Calu3 (cell line): ENCODE results near the gene CATSPER1. TPM values are rescaled to one million over a fixed set of nuclear protein-coding genes. Genes with fewer than 3 reads are reported as not detected.

Source experiments
- BruUV-seq: library from RNA; stranded (reverse); fragments of 400-500 nt; replicated peaks from 2 replicates; lab custom pipeline; 2021; lab: Mats Ljungman, UMichigan
- CTCF ChIA-PET: fragments of 300-600 bp; sonication (Branson Sonifier 250); formaldehyde crosslinking; loops from one replicate; lab custom pipeline; 2022; ENCODE audit warnings: antibody characterized with exemption; lab: Charles Lee
- DNase-seq: peaks from one replicate; pipeline ENCODE4 v3.0.0; 2022
- H3K27ac Mint-ChIP-seq: one replicate; pipeline ENCODE4 v1.8.0; 2022; ENCODE audit warnings: mixed read lengths; ENCODE audit not compliant: unreplicated experiment
- H3K27me3 Mint-ChIP-seq: one replicate; pipeline ENCODE4 v1.8.0; 2022; ENCODE audit warnings: mixed read lengths; ENCODE audit not compliant: unreplicated experiment
- H3K36me3 Mint-ChIP-seq: one replicate; pipeline ENCODE4 v1.8.0; 2022; ENCODE audit warnings: mild to moderate bottlenecking, moderate library complexity, mixed read lengths; ENCODE audit not compliant: insufficient read depth, unreplicated experiment
- H3K4me1 Mint-ChIP-seq: one replicate; pipeline ENCODE4 v1.8.0; 2022; ENCODE audit warnings: mild to moderate bottlenecking, low read depth, mixed read lengths; ENCODE audit not compliant: unreplicated experiment
- H3K4me3 Mint-ChIP-seq: one replicate; pipeline ENCODE4 v1.8.0; 2022; ENCODE audit warnings: mild to moderate bottlenecking, low read depth, moderate library complexity, mixed read lengths; ENCODE audit not compliant: unreplicated experiment
- H3K9me3 Mint-ChIP-seq: one replicate; pipeline ENCODE4 v1.8.0; 2022; ENCODE audit warnings: low read depth, mixed read lengths; ENCODE audit not compliant: unreplicated experiment
- CTCF ChIP-seq: fragments of 200-600 bp; IDR thresholded peaks from one replicate; pipeline ENCODE4 v1.8.0; 2022; ENCODE audit warnings: antibody characterized with exemption; ENCODE audit not compliant: unreplicated experiment
- intact Hi-C: fragments of 100-400 bp; cut with micrococcal nuclease; formaldehyde crosslinking; loops from one replicate; pipeline ENCODE4 v1.10.0; 2022; ENCODE audit not compliant: unreplicated experiment
- total RNA-seq: library from RNA; stranded (reverse); gene quantifications from 2 replicates; pipeline ENCODE4 v1.2.3, GENCODE V29; 2022

The CATSPER1 gene
- total RNA-seq, 1 experiment from 2014 or later = 1.0 TPM

GRCh38 chr11:66064571-66064970 is 38.3 kb upstream of the CATSPER1 start:
- no peaks in the 10 kb centered on the region for H3K27me3 Mint-ChIP-seq
- no peaks in the 10 kb centered on the region for H3K9me3 Mint-ChIP-seq
- no TSS peak for BruUV-seq
- no peak overlapping the region for H3K27ac Mint-ChIP-seq
- intact Hi-C loops = no loop called here
- H3K4me3 Mint-ChIP-seq = no peak overlapping the region
- no peak for DNase-seq
- TF ChIP-seq CTCF = no peak
- CTCF ChIA-PET = no interaction called here
- peaks cover 32% of the 10 kb centered on the region for H3K4me1 Mint-ChIP-seq
- H3K36me3 Mint-ChIP-seq = peaks cover 86% of the 10 kb centered on the region

- Mint-ChIP-seq H3K9me3 (no peaks in the 10 kb centered on the region), H3K36me3 (peaks cover 84% of the 10 kb centered on the region), H3K27ac (no peak overlapping the region), H3K4me1 (peaks cover 25% of the 10 kb centered on the region), H3K27me3 (no peaks in the 10 kb centered on the region), H3K4me3 (no peak overlapping the region)
- CTCF ChIA-PET = no interaction called here
- intact Hi-C loops = no loop called here
- no peak for DNase-seq
- TF ChIP-seq CTCF = no peak
- no TSS peak for BruUV-seq
Measured at GRCh38 chr11:66063900-66064299, 37.6 kb upstream of the CATSPER1 start.

GRCh38 chr11:66062408-66062807 is 36.1 kb upstream of the CATSPER1 start:
- CTCF ChIA-PET = interaction anchor here (0.5 to 0.6 kb wide), 3 partner anchors 79 to 482 kb away, joined by 3 read pairs; no protein-coding TSS in a partner anchor
- Mint-ChIP-seq H3K9me3 (no peaks in the 10 kb centered on the region), H3K36me3 (peaks cover 83% of the 10 kb centered on the region), H3K4me1 (peaks cover 16% of the 10 kb centered on the region), H3K4me3 (no peak overlapping the region), H3K27ac (no peak overlapping the region), H3K27me3 (no peaks in the 10 kb centered on the region)
- TF ChIP-seq CTCF = no peak
- DNase-seq = no peak
- BruUV-seq = no TSS peak
- intact Hi-C loops = no loop called here

- DNase-seq = no peak
- Mint-ChIP-seq H3K27ac (no peak overlapping the region), H3K4me1 (peaks cover 8% of the 10 kb centered on the region), H3K27me3 (no peaks in the 10 kb centered on the region), H3K4me3 (no peak overlapping the region), H3K36me3 (peaks cover 84% of the 10 kb centered on the region), H3K9me3 (no peaks in the 10 kb centered on the region)
- TF ChIP-seq CTCF = no peak
- CTCF ChIA-PET = no interaction called here
- BruUV-seq = no TSS peak
- intact Hi-C loops = no loop called here
Measured at GRCh38 chr11:66061268-66061667, 35.0 kb upstream of the CATSPER1 start.
